Fibroblast of lung (primary cell): Measurements from ENCODE around the gene OGFOD3.
A peak's percentile ranks its signal among the peaks of the same experiment; 100 is the strongest.

Experiments
- EZH2 ChIP-seq: IDR thresholded peaks from 2 replicates; pipeline ENCODE4 v1.5.1; 2012; ENCODE audit warnings: low read length, control low read depth, mild to moderate bottlenecking; ENCODE audit errors: missing control alignments
- TF ChIP-seq, protein P1 (sequence below), 2 donors: IDR thresholded peaks in 1 of 2; conservative IDR thresholded peaks in 1 of 2; 1 replicate in 1 of 2; 2 replicates in 1 of 2; pipeline ENCODE4 v1.5.1; 2011 to 2012; ENCODE audit warnings: low read length in 2 of 2, control low read depth in 1 of 2, inconsistent platforms in 1 of 2, low read depth in 1 of 2, mild to moderate bottlenecking in 1 of 2

- TF ChIP-seq, protein P1, sequence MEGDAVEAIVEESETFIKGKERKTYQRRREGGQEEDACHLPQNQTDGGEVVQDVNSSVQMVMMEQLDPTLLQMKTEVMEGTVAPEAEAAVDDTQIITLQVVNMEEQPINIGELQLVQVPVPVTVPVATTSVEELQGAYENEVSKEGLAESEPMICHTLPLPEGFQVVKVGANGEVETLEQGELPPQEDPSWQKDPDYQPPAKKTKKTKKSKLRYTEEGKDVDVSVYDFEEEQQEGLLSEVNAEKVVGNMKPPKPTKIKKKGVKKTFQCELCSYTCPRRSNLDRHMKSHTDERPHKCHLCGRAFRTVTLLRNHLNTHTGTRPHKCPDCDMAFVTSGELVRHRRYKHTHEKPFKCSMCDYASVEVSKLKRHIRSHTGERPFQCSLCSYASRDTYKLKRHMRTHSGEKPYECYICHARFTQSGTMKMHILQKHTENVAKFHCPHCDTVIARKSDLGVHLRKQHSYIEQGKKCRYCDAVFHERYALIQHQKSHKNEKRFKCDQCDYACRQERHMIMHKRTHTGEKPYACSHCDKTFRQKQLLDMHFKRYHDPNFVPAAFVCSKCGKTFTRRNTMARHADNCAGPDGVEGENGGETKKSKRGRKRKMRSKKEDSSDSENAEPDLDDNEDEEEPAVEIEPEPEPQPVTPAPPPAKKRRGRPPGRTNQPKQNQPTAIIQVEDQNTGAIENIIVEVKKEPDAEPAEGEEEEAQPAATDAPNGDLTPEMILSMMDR (conservative IDR thresholded peaks at IDR 0.05 in 1 of 2, IDR thresholded peaks at IDR 0.05 in 1 of 2; ENCODE audit: low read depth in 1 of 2, low read length in 2 of 2), result peak in 1 of 2 donors; percentile 13
- no peak for TF ChIP-seq EZH2
Observed at GRCh38 chr17:82416771-82417170, 1.6 kb downstream of the OGFOD3 start.
